SK-MEL-5 (cell line): ENCODE measurements around the gene SAMD8. TPM values are rescaled to one million over a fixed set of nuclear protein-coding genes. Genes with fewer than 3 reads are reported as not detected.
"Not testable (repeated sequence)": the region's sequence is repeated elsewhere in the genome, so short reads cannot be mapped to it uniquely, and the experiment has no call there.

Experiments
- DNase-seq: peaks from one replicate; pipeline ENCODE4 v3.0.0-alpha.2; 2016; ENCODE audit warnings: low read depth, low spot score
- in situ Hi-C: cut with HindIII; loops from 2 replicates; pipeline ENCODE4 v1.10.0; 2016; ENCODE audit warnings: low sequenced_read_pairs, high pct_unique_total_duplicates, low pct_unique_long_range_greater_than_20kb
- total RNA-seq: library from RNA; depleted of rRNA; stranded (reverse); fragments of >200 nt; shearing (Covaris generic); gene quantifications from 2 replicates; pipeline ENCODE4 v1.2.3, GENCODE V29; 2014

SAMD8 gene
- total RNA-seq, 1 experiment from 2014 or later, result 16.1 TPM

- DNase-seq, in situ Hi-C loops: not testable (repeated sequence)
These were observed 8.1 kb downstream of the SAMD8 start for GRCh38 chr10:75119444-75120066.

- in situ Hi-C loops, result no loop called here
These were observed 9.9 kb downstream of the SAMD8 start for GRCh38 chr10:75121322-75121721.

GRCh38 chr10:75122505-75122904 lies 11.0 kb downstream of the SAMD8 start:
- DNase-seq, result no peak
- in situ Hi-C loops, result no loop called here

More at GRCh38 chr10:75121322-75121721, 9.9 kb downstream of the SAMD8 start:
- DNase-seq, result no peak

GRCh38 chr10:75123088-75123682 lies 11.7 kb downstream of the SAMD8 start:
- DNase-seq, result no peak
- in situ Hi-C loops, result no loop called here

GRCh38 chr10:75126277-75126676 lies 14.8 kb downstream of the SAMD8 start:
- DNase-seq, result no peak
- in situ Hi-C loops, result no loop called here

GRCh38 chr10:75127471-75127870 lies 16.0 kb downstream of the SAMD8 start:
- in situ Hi-C loops, result no loop called here
- DNase-seq, result no peak

GRCh38 chr10:75128985-75129384 lies 17.5 kb downstream of the SAMD8 start:
- DNase-seq, in situ Hi-C loops: not testable (repeated sequence)

GRCh38 chr10:75129537-75129936 lies 18.1 kb downstream of the SAMD8 start:
- in situ Hi-C loops, result no loop called here
- DNase-seq, result no peak

GRCh38 chr10:75133701-75134100 lies 22.2 kb downstream of the SAMD8 start:
- DNase-seq, in situ Hi-C loops: not testable (repeated sequence)

GRCh38 chr10:75136346-75136745 lies 24.9 kb downstream of the SAMD8 start:
- no peak for DNase-seq

GRCh38 chr10:75137533-75138438 lies 26.3 kb downstream of the SAMD8 start:
- in situ Hi-C loops, result no loop called here
- DNase-seq, result no peak

More at GRCh38 chr10:75136346-75136745, 24.9 kb downstream of the SAMD8 start:
- in situ Hi-C loops, result no loop called here

GRCh38 chr10:75140246-75140645 lies 28.8 kb downstream of the SAMD8 start:
- DNase-seq, result no peak
- in situ Hi-C loops, result no loop called here

- DNase-seq, result no peak
- in situ Hi-C loops, result no loop called here
These were observed 31.9 kb downstream of the SAMD8 start for GRCh38 chr10:75143353-75143752.

GRCh38 chr10:75145590-75145989 lies 34.1 kb downstream of the SAMD8 start:
- in situ Hi-C loops, result no loop called here

GRCh38 chr10:75146780-75147179 lies 35.3 kb downstream of the SAMD8 start:
- DNase-seq, result no peak
- in situ Hi-C loops, result no loop called here

More at GRCh38 chr10:75145590-75145989, 34.1 kb downstream of the SAMD8 start:
- no peak for DNase-seq

GRCh38 chr10:75150656-75151055 lies 39.2 kb downstream of the SAMD8 start:
- no peak for DNase-seq
- in situ Hi-C loops, result no loop called here

GRCh38 chr10:75159519-75159918 lies 48.1 kb downstream of the SAMD8 start:
- no peak for DNase-seq

More at GRCh38 chr10:75159519-75159918, 48.1 kb downstream of the SAMD8 start:
- in situ Hi-C loops, result no loop called here
